ENCODE results near the gene VTN.
A peak's percentile ranks its signal among the peaks of the same experiment; 100 is the strongest.
"Not testable (repeated sequence)": the region's sequence is repeated elsewhere in the genome, so short reads cannot be mapped to it uniquely, and the experiment has no call there.

VTN gene

DNA sequence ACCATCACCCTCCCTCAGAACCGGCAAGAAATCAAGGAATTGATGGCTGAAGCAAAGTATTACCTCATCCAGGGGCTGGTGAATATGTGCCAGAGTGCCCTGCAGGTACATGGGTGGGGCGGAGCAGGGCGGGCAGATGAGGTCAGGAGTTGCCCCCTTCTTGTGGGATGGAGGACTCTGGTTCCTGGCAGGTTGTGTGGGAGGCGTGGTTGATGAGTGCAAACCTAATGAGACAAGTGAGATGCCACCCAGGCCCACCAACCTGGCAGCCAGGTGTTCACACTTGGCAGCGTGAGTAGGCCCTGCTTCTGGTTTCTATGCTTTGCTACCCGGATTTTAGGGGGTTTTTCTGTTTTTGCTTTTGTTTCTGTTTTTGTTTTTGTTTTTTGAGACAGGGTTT lies 29.7 kb downstream of the VTN start:
- H3K4me1 ChIP-seq: peaks cover 3% of the 10 kb centered on the region
- no peak overlapping the region for H3K4me3 ChIP-seq (ENCODE audit: low read depth, low read length)
- no peaks in the 10 kb centered on the region for H3K27me3 ChIP-seq (ENCODE audit: control insufficient read depth, insufficient read depth, low read length)
- no peak overlapping the region for H3K9ac ChIP-seq
- TF ChIP-seq, protein P1, sequence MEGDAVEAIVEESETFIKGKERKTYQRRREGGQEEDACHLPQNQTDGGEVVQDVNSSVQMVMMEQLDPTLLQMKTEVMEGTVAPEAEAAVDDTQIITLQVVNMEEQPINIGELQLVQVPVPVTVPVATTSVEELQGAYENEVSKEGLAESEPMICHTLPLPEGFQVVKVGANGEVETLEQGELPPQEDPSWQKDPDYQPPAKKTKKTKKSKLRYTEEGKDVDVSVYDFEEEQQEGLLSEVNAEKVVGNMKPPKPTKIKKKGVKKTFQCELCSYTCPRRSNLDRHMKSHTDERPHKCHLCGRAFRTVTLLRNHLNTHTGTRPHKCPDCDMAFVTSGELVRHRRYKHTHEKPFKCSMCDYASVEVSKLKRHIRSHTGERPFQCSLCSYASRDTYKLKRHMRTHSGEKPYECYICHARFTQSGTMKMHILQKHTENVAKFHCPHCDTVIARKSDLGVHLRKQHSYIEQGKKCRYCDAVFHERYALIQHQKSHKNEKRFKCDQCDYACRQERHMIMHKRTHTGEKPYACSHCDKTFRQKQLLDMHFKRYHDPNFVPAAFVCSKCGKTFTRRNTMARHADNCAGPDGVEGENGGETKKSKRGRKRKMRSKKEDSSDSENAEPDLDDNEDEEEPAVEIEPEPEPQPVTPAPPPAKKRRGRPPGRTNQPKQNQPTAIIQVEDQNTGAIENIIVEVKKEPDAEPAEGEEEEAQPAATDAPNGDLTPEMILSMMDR (IDR thresholded peaks at IDR 0.05): no peak
- H3K4me2 ChIP-seq (ENCODE audit: low read length): no peak overlapping the region
- H3K27ac ChIP-seq: no peak overlapping the region
- no peak overlapping the region for H2AFZ ChIP-seq
- peaks cover 13% of the 10 kb centered on the region for H3K79me2 ChIP-seq
- no peaks in the 10 kb centered on the region for H3K36me3 ChIP-seq (ENCODE audit: control insufficient read depth, insufficient read depth, low read length)
- no peaks in the 10 kb centered on the region for H3K9me3 ChIP-seq (ENCODE audit: control insufficient read depth, low read length)

DNA sequence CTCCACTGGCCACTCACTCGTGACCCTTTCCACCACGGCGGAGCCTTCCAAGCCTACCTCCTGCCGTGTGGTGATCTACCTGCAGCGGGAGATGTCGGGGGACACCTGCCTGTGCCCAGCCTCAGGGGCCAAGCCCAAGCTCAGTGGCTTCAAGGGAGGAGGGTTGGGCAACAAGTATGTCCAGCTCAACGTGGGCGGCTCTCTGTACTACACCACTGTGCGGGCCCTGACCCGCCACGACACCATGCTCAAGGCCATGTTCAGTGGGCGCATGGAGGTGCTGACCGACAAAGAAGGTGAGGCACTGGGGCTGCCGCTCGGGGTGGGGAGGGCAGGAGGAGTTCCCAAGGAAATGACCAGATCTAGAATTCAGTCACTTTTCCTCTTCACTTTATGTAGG lies 30.7 kb downstream of the VTN start:
- no peak overlapping the region for H3K4me2 ChIP-seq (ENCODE audit: low read length)
- TF ChIP-seq, protein P1 (IDR thresholded peaks at IDR 0.05): no peak
- H3K4me1 ChIP-seq: no peaks in the 10 kb centered on the region
- no peak overlapping the region for H3K9ac ChIP-seq
- no peaks in the 10 kb centered on the region for H3K9me3 ChIP-seq (ENCODE audit: control insufficient read depth, low read length)
- H2AFZ ChIP-seq: no peak overlapping the region
- no peak overlapping the region for H3K27ac ChIP-seq
- no peaks in the 10 kb centered on the region for H3K27me3 ChIP-seq (ENCODE audit: control insufficient read depth, insufficient read depth, low read length)
- H3K36me3 ChIP-seq (ENCODE audit: control insufficient read depth, insufficient read depth, low read length): no peaks in the 10 kb centered on the region
- H3K79me2 ChIP-seq: peaks cover 20% of the 10 kb centered on the region
- H3K4me3 ChIP-seq (ENCODE audit: low read depth, low read length): no peak overlapping the region

DNA sequence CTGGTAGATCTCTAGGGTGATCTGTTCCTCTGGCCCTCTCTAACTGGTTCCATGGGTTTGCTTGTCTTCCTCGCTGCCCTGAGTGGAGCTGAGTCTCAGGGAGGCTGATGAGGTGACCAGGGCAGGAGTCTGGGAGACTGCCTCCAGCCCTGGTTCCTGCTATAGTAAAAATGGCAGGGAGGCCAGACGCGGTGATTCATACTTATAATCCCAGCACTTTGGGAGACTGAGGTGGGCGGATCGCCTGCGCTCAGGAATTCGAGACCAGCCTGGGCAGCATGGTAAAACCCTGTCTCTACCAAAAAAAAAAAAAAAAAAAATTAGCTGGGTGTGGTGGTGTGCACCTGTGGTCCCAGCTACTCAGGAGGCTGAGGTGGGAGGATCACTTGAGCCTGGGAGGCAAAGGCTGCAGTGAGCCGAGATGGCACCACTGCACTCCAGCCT lies 31.3 kb downstream of the VTN start:
- H3K9ac ChIP-seq; H3K9me3 ChIP-seq (ENCODE audit: control insufficient read depth, low read length); H3K4me2 ChIP-seq (ENCODE audit: low read length); H2AFZ ChIP-seq; H3K4me3 ChIP-seq (ENCODE audit: low read depth, low read length); H3K4me1 ChIP-seq; H3K36me3 ChIP-seq (ENCODE audit: control insufficient read depth, insufficient read depth, low read length); H3K27me3 ChIP-seq (ENCODE audit: control insufficient read depth, insufficient read depth, low read length): not testable (repeated sequence)
- H3K27ac ChIP-seq: peak overlapping the region; percentile 24
- H3K79me2 ChIP-seq: peaks cover 27% of the 10 kb centered on the region

DNA sequence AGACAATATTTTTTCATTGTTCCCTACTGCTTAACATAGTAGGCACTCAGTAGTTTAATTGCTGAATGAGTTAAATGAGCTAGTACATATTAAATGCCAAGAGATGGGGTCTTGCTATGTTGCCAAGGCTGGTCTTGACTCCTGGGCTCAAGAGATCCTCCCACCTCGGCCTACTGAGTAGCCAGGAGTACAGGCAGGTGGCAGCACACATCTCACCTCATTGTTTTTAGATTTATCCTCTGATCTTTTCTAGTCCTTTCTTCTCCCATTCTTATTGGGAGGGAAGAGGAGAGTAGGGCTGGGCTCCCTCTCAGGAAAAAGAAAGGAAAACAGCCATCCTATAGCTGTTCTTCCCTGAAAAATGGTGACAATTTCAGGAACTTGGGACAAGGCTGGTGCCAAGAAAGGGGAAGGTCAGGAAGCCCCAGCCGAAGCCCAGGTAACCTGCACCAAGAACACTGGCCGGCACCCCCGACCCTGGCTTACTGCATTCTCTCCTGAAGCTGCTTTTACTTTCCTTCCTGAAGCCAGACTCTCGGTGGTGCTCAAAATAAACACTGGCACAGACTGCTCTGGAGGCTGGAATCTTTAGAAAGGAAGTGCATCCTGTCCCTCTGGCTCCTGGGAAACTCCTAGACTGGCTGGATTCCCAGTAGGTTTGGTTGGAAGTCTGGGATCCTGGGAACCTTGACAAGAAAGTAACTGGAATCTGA lies 31.9 kb downstream of the VTN start:
- H3K9me3 ChIP-seq (ENCODE audit: control insufficient read depth, low read length): no peaks in the 10 kb centered on the region
- no peak overlapping the region for H3K4me2 ChIP-seq (ENCODE audit: low read length)
- no peaks in the 10 kb centered on the region for H3K36me3 ChIP-seq (ENCODE audit: control insufficient read depth, insufficient read depth, low read length)
- no peak overlapping the region for H3K4me3 ChIP-seq (ENCODE audit: low read depth, low read length)
- peaks cover 31% of the 10 kb centered on the region for H3K79me2 ChIP-seq
- H3K27me3 ChIP-seq (ENCODE audit: control insufficient read depth, insufficient read depth, low read length): no peaks in the 10 kb centered on the region
- H3K27ac ChIP-seq: peak overlapping the region; percentile 66
- TF ChIP-seq, protein P1 (IDR thresholded peaks at IDR 0.05): no peak
- no peak overlapping the region for H2AFZ ChIP-seq
- H3K4me1 ChIP-seq: no peaks in the 10 kb centered on the region
- H3K9ac ChIP-seq: no peak overlapping the region

DNA sequence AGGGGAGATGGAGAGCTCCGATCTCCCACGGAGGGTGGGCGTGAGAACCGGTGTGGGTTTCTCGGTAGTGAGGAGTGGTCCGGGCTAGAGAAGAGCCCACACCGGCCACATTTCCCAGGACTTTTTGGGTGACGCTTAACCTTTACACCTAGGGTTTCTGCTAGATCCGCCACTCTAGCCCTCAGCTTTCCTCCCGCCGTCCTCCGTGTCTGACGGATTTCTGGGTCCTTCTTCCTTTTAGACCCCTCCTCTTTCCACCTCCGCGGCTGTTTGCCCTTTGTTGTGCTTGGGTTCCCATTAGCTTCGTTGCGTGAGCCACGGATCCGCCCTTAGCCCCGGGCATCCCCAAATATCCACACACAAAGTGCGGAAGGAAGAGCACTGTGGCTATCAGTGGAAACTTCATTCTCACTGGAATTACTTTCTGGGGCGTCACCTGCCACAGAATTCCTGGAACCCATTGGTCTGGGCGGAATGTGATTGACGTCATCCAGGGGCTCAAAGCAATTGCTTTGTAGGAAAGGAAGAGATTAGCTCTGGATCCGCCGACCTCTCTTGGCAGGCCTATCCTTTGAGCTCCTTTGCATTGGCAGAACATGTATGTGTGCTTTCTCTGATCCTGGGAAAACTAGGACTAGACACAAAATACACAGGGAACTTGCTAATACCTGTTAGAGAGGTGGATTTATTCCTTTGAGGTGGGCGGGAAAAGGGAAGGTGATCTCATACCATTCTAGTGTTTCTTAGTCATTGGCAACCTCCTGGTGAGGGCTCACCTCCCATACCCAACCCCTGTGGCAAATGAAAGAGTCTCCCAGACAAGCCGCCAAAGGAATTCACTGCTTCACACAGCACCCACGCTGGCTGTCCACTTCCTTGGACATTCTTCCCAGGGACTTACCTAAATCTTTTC lies 33.9 kb downstream of the VTN start:
- H3K9me3 ChIP-seq (ENCODE audit: control insufficient read depth, low read length): no peaks in the 10 kb centered on the region
- TF ChIP-seq, protein P1 (IDR thresholded peaks at IDR 0.05): no peak
- peak overlapping the region; percentile 97 for H3K4me3 ChIP-seq (ENCODE audit: low read depth, low read length)
- H2AFZ ChIP-seq: peak overlapping the region; percentile 90
- peak overlapping the region; percentile 16 for H3K9ac ChIP-seq
- peak overlapping the region; percentile 81 for H3K27ac ChIP-seq
- no peaks in the 10 kb centered on the region for H3K27me3 ChIP-seq (ENCODE audit: control insufficient read depth, insufficient read depth, low read length)
- H3K36me3 ChIP-seq (ENCODE audit: control insufficient read depth, insufficient read depth, low read length): no peaks in the 10 kb centered on the region
- H3K79me2 ChIP-seq: peaks cover 33% of the 10 kb centered on the region
- H3K4me2 ChIP-seq (ENCODE audit: low read length): peak overlapping the region; percentile 98
- H3K4me1 ChIP-seq: no peaks in the 10 kb centered on the region
